ENCODE data around the gene HCAR3. TPM values are rescaled to one million over a fixed set of nuclear protein-coding genes. Genes with fewer than 3 reads are reported as not detected.
"Not testable (repeated sequence)": the region's sequence is repeated elsewhere in the genome, so short reads cannot be mapped to it uniquely, and the experiment has no call there.

Gene HCAR3
- total RNA-seq, 3 donors from 2014 or later, result 0.96 to 4.8 (median 2.6) TPM

DNA sequence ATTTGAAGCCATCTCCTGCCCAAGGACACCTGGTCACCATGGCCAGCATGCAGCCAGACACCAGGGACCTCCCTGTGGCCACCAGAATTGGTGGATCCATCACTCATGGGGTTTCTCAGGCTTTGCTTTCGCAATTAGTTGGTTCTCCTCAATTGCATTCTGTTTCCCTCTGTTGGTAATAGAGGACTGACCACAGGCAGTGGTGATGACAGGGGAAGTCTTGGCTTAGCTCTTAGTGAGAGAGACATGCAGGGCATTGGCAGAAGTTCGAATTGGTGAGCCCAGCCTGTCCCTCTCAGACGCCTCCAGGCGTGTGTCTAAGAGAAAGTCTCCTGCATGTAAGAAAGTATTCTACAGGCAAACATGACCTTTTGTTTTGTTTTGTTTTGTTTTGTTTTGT lies 34.8 kb downstream of the HCAR3 start:
- TF ChIP-seq POLR2A (IDR thresholded peaks at IDR 0.05) (no peak), POLR2AphosphoS5 (IDR thresholded peaks at IDR 0.05) (no peak)
- TF ChIP-seq, protein P1, sequence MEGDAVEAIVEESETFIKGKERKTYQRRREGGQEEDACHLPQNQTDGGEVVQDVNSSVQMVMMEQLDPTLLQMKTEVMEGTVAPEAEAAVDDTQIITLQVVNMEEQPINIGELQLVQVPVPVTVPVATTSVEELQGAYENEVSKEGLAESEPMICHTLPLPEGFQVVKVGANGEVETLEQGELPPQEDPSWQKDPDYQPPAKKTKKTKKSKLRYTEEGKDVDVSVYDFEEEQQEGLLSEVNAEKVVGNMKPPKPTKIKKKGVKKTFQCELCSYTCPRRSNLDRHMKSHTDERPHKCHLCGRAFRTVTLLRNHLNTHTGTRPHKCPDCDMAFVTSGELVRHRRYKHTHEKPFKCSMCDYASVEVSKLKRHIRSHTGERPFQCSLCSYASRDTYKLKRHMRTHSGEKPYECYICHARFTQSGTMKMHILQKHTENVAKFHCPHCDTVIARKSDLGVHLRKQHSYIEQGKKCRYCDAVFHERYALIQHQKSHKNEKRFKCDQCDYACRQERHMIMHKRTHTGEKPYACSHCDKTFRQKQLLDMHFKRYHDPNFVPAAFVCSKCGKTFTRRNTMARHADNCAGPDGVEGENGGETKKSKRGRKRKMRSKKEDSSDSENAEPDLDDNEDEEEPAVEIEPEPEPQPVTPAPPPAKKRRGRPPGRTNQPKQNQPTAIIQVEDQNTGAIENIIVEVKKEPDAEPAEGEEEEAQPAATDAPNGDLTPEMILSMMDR (IDR thresholded peaks at IDR 0.05), result no peak
- H3K27ac ChIP-seq, result no peak overlapping the region

DNA sequence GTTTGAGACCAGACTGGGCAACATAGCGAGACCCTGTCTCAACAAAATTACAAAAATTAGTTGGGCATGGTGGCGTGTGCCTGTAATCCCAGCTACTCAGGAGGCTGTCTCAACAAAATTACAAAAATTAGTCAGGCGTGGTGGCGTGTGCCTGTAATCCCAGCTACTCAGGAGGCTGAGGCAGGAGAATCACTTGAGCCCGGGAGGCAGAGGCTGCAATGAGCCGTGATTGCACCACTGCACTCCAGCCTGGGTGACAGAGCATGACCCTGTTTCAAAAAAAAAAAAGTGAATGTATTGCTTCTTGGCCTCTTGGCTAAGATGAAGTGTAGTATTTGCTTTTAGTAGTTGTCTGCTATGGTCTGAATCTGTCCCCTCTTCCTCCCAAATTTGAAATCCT lies 35.6 kb downstream of the HCAR3 start:
- H3K27ac ChIP-seq; H3K9me3 ChIP-seq; H3K4me3 ChIP-seq; H3K36me3 ChIP-seq; DNase-seq (ENCODE audit: low spot score in 2 of 2); H3K27me3 ChIP-seq; intact Hi-C loops (cut with DNase I; ENCODE audit: low total_unique reads); H3K4me1 ChIP-seq: not testable (repeated sequence)

More for the DNA sequence above, 34.8 kb downstream of the HCAR3 start:
- Histone ChIP-seq H3K4me3 (no peak overlapping the region), H3K27me3 (no peaks in the 10 kb centered on the region), H3K4me1 (no peaks in the 10 kb centered on the region), H3K36me3 (no peaks in the 10 kb centered on the region), H3K9me3 (no peaks in the 10 kb centered on the region)
- DNase-seq (ENCODE audit: low spot score in 2 of 2), result no peak
- intact Hi-C loops (cut with DNase I; ENCODE audit: low total_unique reads), result no loop called here

DNA sequence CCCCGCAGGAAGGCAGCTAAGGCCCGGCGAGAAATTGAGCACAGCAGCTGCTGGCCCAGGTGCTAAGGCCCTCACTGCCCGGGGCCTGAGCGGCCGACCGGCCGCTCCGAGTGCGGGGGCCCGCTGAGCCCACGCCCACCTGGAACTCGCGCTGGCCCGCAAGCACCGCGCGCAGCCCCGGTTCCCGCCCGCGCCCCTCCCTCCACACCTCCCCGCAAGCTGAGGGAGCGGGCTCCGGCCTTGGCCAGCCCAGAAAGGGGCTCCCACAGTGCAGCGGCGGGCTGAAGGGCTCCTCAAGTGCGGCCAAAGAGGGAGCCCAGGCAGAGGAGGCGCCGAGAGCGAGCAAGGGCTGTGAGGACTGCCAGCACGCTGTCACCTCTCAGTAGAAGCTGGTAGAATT lies 39.8 kb downstream of the HCAR3 start:
- intact Hi-C loops (cut with DNase I; ENCODE audit: low total_unique reads); DNase-seq (ENCODE audit: low spot score in 2 of 2); H3K9me3 ChIP-seq; H3K27me3 ChIP-seq; H3K27ac ChIP-seq; H3K36me3 ChIP-seq; H3K4me1 ChIP-seq; H3K4me3 ChIP-seq: not testable (repeated sequence)

DNA sequence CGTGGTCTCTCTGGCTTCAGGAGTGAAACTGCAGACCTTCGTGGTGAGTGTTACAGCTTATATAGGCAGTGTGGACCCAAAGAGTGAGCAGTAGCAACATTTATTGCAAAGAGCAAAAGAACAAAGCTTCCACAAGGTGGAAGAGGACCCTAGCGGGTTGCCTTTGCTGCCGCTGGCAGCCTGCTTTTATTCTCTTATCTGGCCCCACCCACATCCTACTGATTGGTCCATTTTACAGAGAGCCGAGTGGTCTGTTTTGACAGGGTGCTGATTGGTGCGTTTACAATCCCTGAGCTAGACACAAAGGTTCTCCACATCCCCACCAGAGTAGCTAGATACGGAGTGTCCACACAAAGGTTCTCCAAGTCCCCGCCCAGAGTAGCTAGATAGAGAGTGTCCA lies 40.6 kb downstream of the HCAR3 start:
- H3K36me3 ChIP-seq; H3K4me3 ChIP-seq; intact Hi-C loops (cut with DNase I; ENCODE audit: low total_unique reads): not testable (repeated sequence)

DNA sequence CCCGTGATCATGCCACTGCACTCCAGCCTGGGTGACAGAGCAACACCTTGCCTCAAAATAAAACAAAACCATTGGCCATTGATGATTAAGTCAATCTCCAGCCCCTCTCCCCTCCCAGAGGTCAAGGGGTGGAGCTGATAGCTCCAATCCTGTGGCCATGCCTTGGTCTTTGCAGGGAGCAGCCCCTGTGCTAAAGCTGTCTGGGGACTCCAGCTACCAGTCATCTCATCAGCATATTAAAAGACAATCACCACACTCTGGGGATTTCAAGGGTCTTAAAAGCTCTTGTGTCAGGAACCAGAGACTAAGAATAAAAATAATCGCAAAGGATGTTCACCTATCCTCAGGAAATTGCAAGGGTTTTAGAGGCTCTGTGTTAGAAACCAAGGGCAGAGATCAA lies 44.1 kb downstream of the HCAR3 start:
- intact Hi-C loops (cut with DNase I; ENCODE audit: low total_unique reads), result no loop called here
- H3K27me3 ChIP-seq, result no peaks in the 10 kb centered on the region
- no peak for DNase-seq (ENCODE audit: low spot score in 2 of 2)
- H3K9me3 ChIP-seq, result no peaks in the 10 kb centered on the region
- no peaks in the 10 kb centered on the region for H3K36me3 ChIP-seq
- H3K27ac ChIP-seq, result no peak overlapping the region
- no peak for TF ChIP-seq POLR2AphosphoS5 (IDR thresholded peaks at IDR 0.05)
- TF ChIP-seq, protein P1 (IDR thresholded peaks at IDR 0.05), result no peak
- TF ChIP-seq POLR2A (IDR thresholded peaks at IDR 0.05), result no peak
- no peak overlapping the region for H3K4me3 ChIP-seq
- H3K4me1 ChIP-seq, result no peaks in the 10 kb centered on the region

More for the DNA sequence above, 40.6 kb downstream of the HCAR3 start:
- not testable (repeated sequence) for H3K27ac ChIP-seq; H3K4me1 ChIP-seq; H3K27me3 ChIP-seq; DNase-seq (ENCODE audit: low spot score in 2 of 2); H3K9me3 ChIP-seq

DNA sequence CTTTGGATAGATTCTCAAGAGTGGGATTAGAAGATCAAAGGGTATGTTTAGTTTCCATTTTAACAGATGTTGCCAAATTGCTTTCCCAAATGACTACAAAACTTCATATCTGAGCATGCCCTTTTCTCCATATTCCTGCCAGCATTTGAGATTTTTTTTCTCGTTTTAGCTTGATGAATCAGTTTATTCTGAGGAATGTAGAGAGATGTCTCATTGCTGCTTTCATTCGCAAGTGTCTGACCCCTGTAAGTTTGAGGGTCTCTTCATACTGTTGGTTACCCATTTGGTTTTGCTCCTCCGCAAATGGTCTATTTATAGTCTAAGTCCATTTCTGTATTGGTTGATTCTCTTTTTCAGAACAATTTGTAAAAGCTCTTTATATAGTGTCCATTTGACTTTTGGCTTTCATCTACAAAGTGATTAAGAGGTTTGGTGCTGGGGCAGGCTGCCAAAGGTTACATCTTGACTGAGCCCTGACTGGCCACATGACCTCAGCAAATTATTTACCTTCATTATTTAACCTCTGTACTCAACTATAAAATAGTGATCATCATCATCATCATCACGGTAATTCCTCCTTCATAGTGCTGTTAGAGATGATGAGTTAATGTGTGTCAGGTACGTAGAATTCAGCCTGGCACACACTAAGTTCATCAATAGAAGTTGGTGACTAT lies 47.1 kb downstream of the HCAR3 start:
- Histone ChIP-seq H3K27me3 (no peaks in the 10 kb centered on the region), H3K9me3 (no peaks in the 10 kb centered on the region), H3K36me3 (no peaks in the 10 kb centered on the region), H3K4me3 (no peak overlapping the region), H3K27ac (no peak overlapping the region), H3K4me1 (no peaks in the 10 kb centered on the region)
- TF ChIP-seq POLR2AphosphoS5 (IDR thresholded peaks at IDR 0.05), result no peak
- TF ChIP-seq, protein P1 (IDR thresholded peaks at IDR 0.05), result no peak
- no peak for TF ChIP-seq POLR2A (IDR thresholded peaks at IDR 0.05)
- no peak for DNase-seq (ENCODE audit: low spot score in 2 of 2)
- intact Hi-C loops (cut with DNase I; ENCODE audit: low total_unique reads), result no loop called here

DNA sequence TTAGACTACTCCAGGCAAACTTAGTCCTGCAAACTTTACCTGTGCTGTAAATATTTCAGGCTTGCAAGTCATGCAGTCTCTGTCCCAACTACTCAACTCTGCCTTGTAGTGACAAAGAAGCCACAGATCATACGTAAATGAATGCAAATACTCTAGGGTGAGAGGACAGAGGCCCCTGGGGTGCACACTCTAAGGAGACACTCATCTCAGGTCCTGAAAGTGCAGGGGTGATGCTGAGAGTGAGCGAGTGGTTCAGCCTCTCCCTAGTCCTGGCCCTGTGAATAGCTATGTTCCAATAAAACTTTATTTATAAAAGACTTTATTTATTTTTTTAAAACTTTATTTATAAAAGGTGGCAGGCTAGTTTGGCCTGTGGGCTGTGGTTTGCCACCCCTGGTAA lies 48.3 kb downstream of the HCAR3 start:
- Histone ChIP-seq H3K4me3 (no peak overlapping the region), H3K27ac (no peak overlapping the region), H3K9me3 (no peaks in the 10 kb centered on the region), H3K36me3 (no peaks in the 10 kb centered on the region), H3K4me1 (no peaks in the 10 kb centered on the region), H3K27me3 (no peaks in the 10 kb centered on the region)
- DNase-seq (ENCODE audit: low spot score in 2 of 2), result no peak
- intact Hi-C loops (cut with DNase I; ENCODE audit: low total_unique reads), result no loop called here
- TF ChIP-seq POLR2AphosphoS5 (IDR thresholded peaks at IDR 0.05) (no peak), POLR2A (IDR thresholded peaks at IDR 0.05) (no peak)
- TF ChIP-seq, protein P1 (IDR thresholded peaks at IDR 0.05), result no peak

Measured in breast epithelium (tissue), 4 donors.